Prostate gland (tissue), 2 donors: ENCODE data around the gene CRISPLD2.

Source experiments
- POLR2A ChIP-seq: fragments of 450-650 bp; IDR thresholded peaks from one replicate; pipeline ENCODE4 v1.6.1; 2016; ENCODE audit warnings: antibody characterized with exemption, mild to moderate bottlenecking
- POLR2AphosphoS5 ChIP-seq: sonication (generic); formaldehyde crosslinking; IDR thresholded peaks from one replicate; pipeline ENCODE4 v1.6.1; 2017; ENCODE audit warnings: antibody characterized with exemption
- TF ChIP-seq, protein P1 (sequence below), 4 experiments: fragments of 200-600 bp in 2 of 4; fragments of 450-650 bp in 2 of 4; sonication (generic) in 2 of 4; IDR thresholded peaks; 1 replicate in 3 of 4; 2 replicates in 1 of 4; pipeline ENCODE4 v1.5.1; 2016 to 2019; ENCODE audit warnings: antibody characterized with exemption in 4 of 4, mild to moderate bottlenecking in 2 of 4, moderate library complexity in 2 of 4

DNA sequence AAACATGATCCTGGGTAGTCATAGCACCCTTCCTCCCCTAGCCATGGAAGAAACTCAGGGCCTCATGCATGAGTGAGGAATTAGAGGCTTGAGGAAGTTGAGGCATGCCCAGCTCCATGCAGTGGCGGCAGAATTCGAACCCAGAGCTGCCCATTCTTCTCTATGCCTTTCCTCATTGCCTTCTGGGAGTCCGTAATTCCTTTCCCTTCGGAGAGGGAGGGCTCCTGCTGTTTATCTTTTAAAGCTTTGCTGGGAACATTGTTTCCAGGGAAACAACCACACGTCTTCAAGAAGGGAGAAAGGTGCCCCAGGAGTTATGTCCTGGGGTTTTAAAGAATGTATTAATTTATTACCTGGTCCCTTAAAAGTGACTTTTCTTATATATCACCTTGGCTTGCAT lies 8.5 kb downstream of the CRISPLD2 start:
- TF ChIP-seq, protein P1, sequence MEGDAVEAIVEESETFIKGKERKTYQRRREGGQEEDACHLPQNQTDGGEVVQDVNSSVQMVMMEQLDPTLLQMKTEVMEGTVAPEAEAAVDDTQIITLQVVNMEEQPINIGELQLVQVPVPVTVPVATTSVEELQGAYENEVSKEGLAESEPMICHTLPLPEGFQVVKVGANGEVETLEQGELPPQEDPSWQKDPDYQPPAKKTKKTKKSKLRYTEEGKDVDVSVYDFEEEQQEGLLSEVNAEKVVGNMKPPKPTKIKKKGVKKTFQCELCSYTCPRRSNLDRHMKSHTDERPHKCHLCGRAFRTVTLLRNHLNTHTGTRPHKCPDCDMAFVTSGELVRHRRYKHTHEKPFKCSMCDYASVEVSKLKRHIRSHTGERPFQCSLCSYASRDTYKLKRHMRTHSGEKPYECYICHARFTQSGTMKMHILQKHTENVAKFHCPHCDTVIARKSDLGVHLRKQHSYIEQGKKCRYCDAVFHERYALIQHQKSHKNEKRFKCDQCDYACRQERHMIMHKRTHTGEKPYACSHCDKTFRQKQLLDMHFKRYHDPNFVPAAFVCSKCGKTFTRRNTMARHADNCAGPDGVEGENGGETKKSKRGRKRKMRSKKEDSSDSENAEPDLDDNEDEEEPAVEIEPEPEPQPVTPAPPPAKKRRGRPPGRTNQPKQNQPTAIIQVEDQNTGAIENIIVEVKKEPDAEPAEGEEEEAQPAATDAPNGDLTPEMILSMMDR (IDR thresholded peaks at IDR 0.05): no peak
- TF ChIP-seq POLR2AphosphoS5 (no peak), POLR2A (no peak)
